ENCODE data around the gene ALG14.

GRCh38 chr1:95116580-95117206, 43.9 kb upstream of the ALG14 start:
- TF ChIP-seq CTCF (conservative IDR thresholded peaks at IDR 0.05 in 1 of 2, IDR thresholded peaks at IDR 0.05 in 1 of 2; ENCODE audit: low read depth in 1 of 2, low read length in 2 of 2) (peak; percentile 24 to 56), EZH2 (IDR thresholded peaks at IDR 0.05; ENCODE audit: low read length, missing control alignments) (no peak)
